ENCODE data around the gene TRPM2.

Gene TRPM2

DNA sequence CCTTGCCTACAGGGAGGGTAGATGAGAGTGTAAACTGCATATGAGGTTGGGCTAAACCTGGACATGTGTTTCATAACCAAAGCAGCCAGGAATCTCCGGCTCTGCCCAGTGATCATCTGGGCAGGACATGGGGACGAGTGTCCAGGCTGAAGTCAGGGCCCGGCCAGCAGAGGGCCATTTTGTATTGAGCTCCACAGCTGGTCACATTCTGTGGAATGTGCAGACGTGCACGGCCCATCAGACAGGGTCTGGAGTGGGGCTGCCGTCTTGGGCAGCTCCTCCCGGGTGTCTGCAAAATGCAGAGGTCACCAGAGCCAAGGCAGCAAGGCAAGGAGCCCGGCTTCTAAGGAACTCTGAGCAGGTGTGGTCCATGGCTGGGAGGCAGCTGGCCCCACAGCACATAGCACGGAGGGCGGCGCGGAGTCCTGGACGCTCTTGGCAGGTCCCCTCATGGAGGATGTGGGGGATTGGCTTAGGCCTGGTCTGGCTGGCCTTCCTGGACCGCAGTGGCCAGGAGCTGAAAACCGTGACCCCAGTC, 108.1 kb downstream of the TRPM2 start:
- no peak for DNase-seq (ENCODE audit: low read depth)
- H3K4me3 ChIP-seq (ENCODE audit: low read depth, low read length): no peak overlapping the region
- TF ChIP-seq POLR2A (IDR thresholded peaks at IDR 0.05; ENCODE audit: extremely low read depth, insufficient read length): no peak
- TF ChIP-seq, protein P1, sequence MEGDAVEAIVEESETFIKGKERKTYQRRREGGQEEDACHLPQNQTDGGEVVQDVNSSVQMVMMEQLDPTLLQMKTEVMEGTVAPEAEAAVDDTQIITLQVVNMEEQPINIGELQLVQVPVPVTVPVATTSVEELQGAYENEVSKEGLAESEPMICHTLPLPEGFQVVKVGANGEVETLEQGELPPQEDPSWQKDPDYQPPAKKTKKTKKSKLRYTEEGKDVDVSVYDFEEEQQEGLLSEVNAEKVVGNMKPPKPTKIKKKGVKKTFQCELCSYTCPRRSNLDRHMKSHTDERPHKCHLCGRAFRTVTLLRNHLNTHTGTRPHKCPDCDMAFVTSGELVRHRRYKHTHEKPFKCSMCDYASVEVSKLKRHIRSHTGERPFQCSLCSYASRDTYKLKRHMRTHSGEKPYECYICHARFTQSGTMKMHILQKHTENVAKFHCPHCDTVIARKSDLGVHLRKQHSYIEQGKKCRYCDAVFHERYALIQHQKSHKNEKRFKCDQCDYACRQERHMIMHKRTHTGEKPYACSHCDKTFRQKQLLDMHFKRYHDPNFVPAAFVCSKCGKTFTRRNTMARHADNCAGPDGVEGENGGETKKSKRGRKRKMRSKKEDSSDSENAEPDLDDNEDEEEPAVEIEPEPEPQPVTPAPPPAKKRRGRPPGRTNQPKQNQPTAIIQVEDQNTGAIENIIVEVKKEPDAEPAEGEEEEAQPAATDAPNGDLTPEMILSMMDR (IDR thresholded peaks at IDR 0.05; ENCODE audit: low read depth, low read length): no peak
- TF ChIP-seq, protein P2, sequence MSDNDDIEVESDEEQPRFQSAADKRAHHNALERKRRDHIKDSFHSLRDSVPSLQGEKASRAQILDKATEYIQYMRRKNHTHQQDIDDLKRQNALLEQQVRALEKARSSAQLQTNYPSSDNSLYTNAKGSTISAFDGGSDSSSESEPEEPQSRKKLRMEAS (IDR thresholded peaks at IDR 0.05; ENCODE audit: low read depth, low read length): no peak
- no peak for TF ChIP-seq MYC (IDR thresholded peaks at IDR 0.05; ENCODE audit: low read depth, low read length)

DNA sequence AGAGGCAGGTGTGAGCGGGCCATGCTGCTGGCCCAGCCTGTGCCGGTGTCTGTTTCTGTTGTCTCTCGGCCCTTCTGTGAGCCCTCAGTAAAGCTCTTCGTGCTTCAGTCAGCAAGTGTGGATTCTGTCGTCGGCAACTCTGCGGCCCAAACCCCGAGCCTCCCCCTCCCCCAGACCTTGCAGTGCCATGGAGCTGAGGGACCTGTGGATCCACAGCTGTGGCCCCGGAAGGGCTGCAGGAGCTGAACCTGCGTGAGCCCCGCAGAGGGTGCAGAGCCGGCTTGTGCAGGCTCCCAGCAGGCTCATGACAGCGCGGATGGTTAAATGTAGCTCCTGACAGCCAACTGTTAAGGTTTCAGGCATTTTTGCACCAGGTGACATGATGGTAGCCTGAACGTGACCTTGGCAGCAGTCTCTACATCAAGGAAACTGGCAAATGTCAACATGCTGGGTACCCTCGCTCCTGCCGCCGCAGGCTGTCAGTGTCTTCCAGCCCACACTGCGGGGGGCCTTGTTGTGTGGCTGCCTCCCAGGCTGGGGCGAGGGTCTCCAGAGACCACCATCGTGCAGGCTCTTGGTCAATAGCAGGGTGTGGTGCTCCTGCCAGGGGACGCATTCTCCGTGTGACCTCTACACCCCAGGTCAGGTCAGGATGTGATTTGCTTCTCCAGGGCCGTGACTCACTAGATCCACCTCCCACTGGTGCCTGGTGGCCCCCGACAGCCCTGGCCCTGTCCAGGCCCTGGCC, 108.8 kb downstream of the TRPM2 start:
- TF ChIP-seq POLR2A (IDR thresholded peaks at IDR 0.05; ENCODE audit: extremely low read depth, insufficient read length) (no peak), MYC (IDR thresholded peaks at IDR 0.05; ENCODE audit: low read depth, low read length) (no peak)
- TF ChIP-seq, protein P2 (IDR thresholded peaks at IDR 0.05; ENCODE audit: low read depth, low read length): no peak
- TF ChIP-seq, protein P1 (IDR thresholded peaks at IDR 0.05; ENCODE audit: low read depth, low read length): no peak
- DNase-seq (ENCODE audit: low read depth): no peak
- H3K4me3 ChIP-seq (ENCODE audit: low read depth, low read length): no peak overlapping the region

DNA sequence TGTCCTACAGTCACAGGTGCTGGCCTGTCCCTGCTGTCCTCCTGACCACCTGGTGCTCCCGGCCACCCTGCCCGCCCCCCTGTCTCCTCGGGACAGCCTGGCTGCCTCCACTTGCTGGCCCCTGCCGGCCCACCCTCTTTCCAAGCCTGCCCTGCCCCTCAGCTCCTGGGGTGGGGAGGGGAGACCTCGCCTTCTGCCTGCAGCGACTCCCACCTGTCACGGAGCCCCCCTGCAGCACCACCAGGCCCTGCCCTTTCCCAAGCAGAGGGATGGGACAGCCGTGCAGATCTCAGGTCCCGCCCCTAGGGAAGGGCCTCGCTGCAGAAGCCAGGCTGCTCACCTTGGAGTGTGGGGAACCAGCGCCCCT, 109.4 kb downstream of the TRPM2 start:
- TF ChIP-seq MYC (IDR thresholded peaks at IDR 0.05; ENCODE audit: low read depth, low read length) (no peak), POLR2A (IDR thresholded peaks at IDR 0.05; ENCODE audit: extremely low read depth, insufficient read length) (no peak)
- TF ChIP-seq, protein P2 (IDR thresholded peaks at IDR 0.05; ENCODE audit: low read depth, low read length): no peak
- DNase-seq (ENCODE audit: low read depth): no peak

DNA sequence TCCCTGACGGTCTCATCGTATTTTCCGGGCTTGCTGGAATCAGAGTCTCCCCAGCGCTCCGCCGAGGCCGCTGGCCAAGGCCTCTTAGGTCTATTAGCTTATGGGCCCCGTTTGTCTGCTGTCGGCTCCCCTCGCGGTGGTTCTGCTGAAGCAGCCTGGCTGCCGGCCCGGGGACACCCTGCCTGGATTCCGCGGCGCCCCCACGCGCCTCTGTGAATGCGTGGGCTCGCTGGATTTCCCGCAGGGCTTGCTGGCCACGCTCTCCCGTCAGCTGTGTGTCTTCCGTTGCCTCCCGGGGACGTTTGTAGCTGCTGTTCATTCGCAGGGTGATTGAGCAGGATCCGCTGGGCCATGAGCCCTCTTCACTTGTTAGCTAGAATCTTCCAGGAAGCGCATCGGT, 110.3 kb downstream of the TRPM2 start:
- H3K4me3 ChIP-seq (ENCODE audit: low read depth, low read length): no peak overlapping the region
- DNase-seq (ENCODE audit: low read depth): no peak
- TF ChIP-seq, protein P2 (IDR thresholded peaks at IDR 0.05; ENCODE audit: low read depth, low read length): no peak
- TF ChIP-seq, protein P1 (IDR thresholded peaks at IDR 0.05; ENCODE audit: low read depth, low read length): no peak
- TF ChIP-seq POLR2A (IDR thresholded peaks at IDR 0.05; ENCODE audit: extremely low read depth, insufficient read length): no peak
- no peak for TF ChIP-seq MYC (IDR thresholded peaks at IDR 0.05; ENCODE audit: low read depth, low read length)

More for the DNA sequence above, 109.4 kb downstream of the TRPM2 start:
- no peak overlapping the region for H3K4me3 ChIP-seq (ENCODE audit: low read depth, low read length)

DNA sequence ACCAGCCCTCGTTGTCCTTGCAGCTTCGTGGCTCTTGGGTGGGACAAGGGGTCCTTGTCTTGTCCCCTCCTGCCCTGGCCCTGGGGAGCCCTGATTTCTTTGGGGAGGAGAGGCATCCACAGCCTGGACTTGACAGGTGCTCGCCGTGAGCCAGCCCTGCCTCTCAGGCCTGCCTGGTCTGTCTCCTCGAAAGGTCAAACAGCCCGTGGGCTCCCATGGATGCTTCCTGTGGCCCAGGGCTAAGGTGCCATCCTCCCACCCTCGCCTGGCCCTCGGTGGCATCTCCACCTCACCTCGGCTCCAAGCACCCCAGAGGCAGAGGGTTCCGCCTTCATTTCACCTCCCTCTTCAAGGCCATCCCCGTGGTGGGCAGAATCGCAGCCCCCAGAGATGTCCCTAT, 110.9 kb downstream of the TRPM2 start:
- no peak for DNase-seq (ENCODE audit: low read depth)
- TF ChIP-seq, protein P2 (IDR thresholded peaks at IDR 0.05; ENCODE audit: low read depth, low read length): no peak
- TF ChIP-seq, protein P1 (IDR thresholded peaks at IDR 0.05; ENCODE audit: low read depth, low read length): no peak
- H3K4me3 ChIP-seq (ENCODE audit: low read depth, low read length): no peak overlapping the region

DNA sequence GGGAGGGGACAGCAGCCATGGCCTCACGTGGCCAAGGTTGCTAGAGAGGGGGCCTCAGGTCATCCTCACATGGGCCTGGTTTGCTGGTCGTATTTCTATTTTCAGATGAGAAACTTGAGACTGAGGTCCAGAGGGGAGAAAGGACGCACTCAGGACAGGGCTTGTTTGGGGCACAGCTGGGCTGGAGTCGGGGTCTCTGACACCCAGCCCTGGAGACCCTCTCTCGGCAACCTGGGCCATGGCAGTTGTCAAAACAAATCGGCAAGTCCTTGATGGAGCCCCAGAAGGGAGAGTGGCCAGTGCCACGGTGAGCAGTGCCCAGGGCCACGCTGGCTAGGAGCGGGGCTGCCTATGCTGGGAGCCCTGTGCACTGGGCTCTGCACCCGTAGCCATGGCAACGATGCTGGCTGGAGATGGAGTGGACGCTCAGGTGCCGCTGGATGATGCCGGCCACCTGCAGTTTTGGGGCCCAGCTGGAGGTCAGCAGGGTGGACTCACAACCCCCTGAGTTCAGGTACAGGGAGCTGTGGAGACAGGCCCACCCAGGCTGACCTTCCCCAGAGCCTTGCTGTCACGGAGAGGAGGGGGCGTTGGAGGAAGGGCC, 113.0 kb downstream of the TRPM2 start:
- no peak overlapping the region for H3K4me3 ChIP-seq (ENCODE audit: low read depth, low read length)
- no peak for DNase-seq (ENCODE audit: low read depth)
- TF ChIP-seq, protein P2 (IDR thresholded peaks at IDR 0.05; ENCODE audit: low read depth, low read length): no peak
- TF ChIP-seq MYC (IDR thresholded peaks at IDR 0.05; ENCODE audit: low read depth, low read length) (no peak), POLR2A (IDR thresholded peaks at IDR 0.05; ENCODE audit: extremely low read depth, insufficient read length) (no peak)
- TF ChIP-seq, protein P1 (IDR thresholded peaks at IDR 0.05; ENCODE audit: low read depth, low read length): no peak

All from NB4 (cell line).